Subcutaneous adipose tissue (tissue), 4 donors: ENCODE measurements around the gene TGFBR3. TPM values are rescaled to one million over a fixed set of nuclear protein-coding genes. Genes with fewer than 3 reads are reported as not detected.

Experiments used
- total RNA-seq, 4 donors: library from RNA; depleted of rRNA; stranded (reverse); fragments of >200 nt; gene quantifications; one replicate each; pipeline ENCODE4 v1.1.0, GENCODE V29; 2016
- TF ChIP-seq, protein P1 (sequence below): fragments of 450-650 bp; IDR thresholded peaks from one replicate; pipeline ENCODE4 v1.5.1; 2016; ENCODE audit warnings: low read depth, mild to moderate bottlenecking, control low read depth, antibody characterized with exemption, moderate library complexity

The TGFBR3 gene
- total RNA-seq, 4 donors from 2014 or later: 206 to 374 (median 284) TPM

DNA sequence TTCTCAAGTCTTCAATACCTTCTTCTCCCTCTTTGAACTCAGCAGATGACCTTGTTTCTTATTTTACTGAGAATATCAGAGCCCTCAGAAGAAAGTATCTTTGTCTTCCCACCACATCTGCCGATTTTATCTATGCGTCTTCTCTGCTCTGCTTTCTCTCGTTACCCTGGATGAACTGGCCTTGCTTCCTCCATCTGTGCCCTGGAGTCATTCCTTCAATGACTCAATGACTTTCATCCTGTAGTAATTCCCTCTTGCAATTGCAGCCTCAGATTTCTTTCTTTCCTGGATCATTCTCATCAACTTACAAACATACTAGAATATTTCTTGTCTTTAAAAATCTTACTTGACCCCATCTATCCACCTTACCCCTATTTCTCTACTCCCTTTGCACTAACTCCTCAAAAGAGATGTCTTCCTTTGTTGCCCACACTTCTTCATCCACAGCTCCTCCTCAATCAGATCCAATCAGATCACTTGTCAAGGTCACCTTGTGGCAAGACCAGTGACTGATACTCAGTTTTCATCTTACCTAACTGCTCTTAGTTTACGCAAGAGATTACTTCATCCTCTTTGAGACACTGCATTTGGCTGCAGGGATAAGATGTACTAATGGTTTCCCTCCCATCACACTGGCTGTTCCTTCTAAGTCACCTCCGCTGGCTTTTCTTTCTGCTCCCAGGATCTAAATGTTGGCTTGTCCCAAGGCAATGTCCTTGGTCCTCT lies 8.2 kb upstream of the TGFBR3 start:
- TF ChIP-seq, protein P1, sequence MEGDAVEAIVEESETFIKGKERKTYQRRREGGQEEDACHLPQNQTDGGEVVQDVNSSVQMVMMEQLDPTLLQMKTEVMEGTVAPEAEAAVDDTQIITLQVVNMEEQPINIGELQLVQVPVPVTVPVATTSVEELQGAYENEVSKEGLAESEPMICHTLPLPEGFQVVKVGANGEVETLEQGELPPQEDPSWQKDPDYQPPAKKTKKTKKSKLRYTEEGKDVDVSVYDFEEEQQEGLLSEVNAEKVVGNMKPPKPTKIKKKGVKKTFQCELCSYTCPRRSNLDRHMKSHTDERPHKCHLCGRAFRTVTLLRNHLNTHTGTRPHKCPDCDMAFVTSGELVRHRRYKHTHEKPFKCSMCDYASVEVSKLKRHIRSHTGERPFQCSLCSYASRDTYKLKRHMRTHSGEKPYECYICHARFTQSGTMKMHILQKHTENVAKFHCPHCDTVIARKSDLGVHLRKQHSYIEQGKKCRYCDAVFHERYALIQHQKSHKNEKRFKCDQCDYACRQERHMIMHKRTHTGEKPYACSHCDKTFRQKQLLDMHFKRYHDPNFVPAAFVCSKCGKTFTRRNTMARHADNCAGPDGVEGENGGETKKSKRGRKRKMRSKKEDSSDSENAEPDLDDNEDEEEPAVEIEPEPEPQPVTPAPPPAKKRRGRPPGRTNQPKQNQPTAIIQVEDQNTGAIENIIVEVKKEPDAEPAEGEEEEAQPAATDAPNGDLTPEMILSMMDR: no peak

GRCh38 chr1:91891969-91892368 lies 6.0 kb upstream of the TGFBR3 start:
- TF ChIP-seq, protein P1: no peak

DNA sequence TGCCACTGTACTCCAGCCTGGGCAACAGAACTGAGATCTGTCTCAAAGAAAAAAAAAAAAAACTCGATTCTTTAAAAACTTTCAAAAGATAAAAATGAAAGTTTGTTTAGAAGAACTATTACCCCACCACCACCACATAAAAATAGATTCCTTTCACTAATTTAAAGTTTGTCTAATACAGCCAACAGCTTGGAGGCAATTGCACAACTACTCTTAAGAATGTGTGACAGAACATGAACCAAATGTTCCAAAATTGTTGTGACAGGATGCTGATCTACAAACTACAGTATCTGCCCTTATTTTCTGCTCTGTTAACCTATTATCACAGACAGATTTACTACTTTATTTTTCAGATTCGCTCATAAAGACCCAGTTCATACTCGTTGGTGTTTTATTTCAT lies 5.5 kb upstream of the TGFBR3 start:
- TF ChIP-seq, protein P1: no peak

GRCh38 chr1:91889717-91890459 lies 3.9 kb upstream of the TGFBR3 start:
- TF ChIP-seq, protein P1: no peak

DNA sequence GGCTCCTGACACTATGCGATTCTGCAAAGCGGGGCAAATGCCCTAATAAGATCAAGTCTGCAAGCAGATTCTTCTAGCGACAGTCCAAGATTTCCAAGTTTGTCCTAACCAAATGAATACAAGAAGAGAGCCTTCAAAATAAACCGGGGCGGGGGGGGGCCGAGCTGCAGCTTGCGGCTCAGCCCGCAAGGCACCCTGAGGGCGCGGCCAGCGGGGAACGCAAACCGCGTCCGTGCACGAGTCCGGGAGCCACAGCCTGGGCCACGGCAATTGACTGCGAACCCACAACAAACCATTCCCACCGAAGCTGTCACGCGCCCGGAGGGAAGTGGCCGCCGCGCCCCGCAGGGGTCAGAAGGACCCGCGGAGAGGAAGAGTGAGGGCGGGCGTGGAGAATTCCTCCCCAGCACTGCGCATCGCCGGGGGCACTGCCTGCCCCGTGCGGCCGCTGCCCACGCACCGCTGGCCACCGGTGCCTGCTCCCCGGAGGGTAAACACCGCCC lies 687 bp downstream of the TGFBR3 start:
- TF ChIP-seq, protein P1: no peak

GRCh38 chr1:91884459-91885212 lies 1.3 kb downstream of the TGFBR3 start:
- TF ChIP-seq, protein P1: no peak

DNA sequence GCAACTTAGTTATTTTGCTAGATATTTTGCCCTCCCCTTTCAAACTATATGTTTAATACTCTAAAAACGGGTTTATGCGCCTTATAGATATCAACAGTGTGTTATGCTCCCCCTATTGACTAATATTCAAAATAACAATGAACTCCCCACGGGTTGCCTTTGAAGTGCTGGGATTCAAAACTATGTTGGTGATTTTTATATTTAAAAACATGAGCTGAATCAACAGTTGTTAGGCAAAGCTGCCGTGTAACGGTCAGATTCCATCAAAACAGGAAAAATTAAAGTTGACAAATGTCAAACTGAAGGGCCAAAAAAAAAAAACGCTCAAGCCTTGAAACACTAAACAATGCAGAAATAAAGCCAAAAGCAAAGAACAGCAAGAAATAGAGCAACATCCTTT lies 2.5 kb downstream of the TGFBR3 start:
- TF ChIP-seq, protein P1: no peak
